G401.6 (cell line): ENCODE measurements around the gene BTNL9.
"Not testable (repeated sequence)": the region's sequence is repeated elsewhere in the genome, so short reads cannot be mapped to it uniquely, and the experiment has no call there.

ENCODE experiments used
- FAIRE-seq: peaks from 2 replicates; lab custom pipeline; 2012; peaks lifted over from hg19 to GRCh38; lab: Jason Lieb, UNC

The BTNL9 gene

DNA sequence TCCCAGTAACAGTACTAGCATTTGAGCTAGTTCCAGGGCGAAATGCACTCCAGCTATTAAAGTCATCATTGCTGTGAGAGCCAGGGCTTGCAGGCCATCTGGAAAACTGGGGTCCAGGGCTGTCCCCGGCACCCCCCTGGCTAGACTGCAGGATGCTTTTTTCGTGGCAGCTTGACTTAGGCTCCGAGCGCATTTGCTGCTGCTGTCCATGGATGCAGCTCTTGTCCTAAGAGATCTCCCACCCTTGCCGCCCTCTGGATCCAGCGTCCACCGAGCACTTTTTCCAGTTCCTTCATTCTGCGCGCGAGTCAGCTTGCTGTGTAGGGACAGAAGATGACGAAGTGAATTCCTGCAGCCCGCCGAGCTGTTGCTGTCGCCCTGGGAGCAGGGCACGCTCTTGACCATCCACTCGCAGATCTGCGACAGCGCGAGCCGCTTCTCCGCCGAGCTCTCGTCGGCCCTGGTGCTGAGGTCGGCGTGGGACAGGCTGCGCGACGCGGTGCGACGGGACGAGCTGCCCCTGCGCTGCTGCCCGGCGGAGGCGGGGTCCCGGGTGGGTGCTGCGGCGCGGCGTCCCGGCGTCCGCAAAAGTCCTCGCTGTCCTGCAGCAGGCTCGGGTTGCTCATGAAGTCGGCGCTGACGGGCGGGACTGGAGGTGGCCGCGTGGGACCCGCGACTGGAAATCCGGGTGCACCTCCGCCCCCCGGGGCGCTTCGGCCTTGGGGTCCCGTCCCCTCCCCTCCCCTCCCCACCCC, 60.2 kb downstream of the BTNL9 start:
- no peak for FAIRE-seq

- FAIRE-seq, result not testable (repeated sequence)
Observed at GRCh38 chr5:181101030-181101641, 61.1 kb downstream of the BTNL9 start.

- peak; percentile 100 for FAIRE-seq
Observed at GRCh38 chr5:181101930-181102674, 62.0 kb downstream of the BTNL9 start.

- not testable (repeated sequence) for FAIRE-seq
Observed at GRCh38 chr5:181104259-181104568, 64.1 kb downstream of the BTNL9 start.

DNA sequence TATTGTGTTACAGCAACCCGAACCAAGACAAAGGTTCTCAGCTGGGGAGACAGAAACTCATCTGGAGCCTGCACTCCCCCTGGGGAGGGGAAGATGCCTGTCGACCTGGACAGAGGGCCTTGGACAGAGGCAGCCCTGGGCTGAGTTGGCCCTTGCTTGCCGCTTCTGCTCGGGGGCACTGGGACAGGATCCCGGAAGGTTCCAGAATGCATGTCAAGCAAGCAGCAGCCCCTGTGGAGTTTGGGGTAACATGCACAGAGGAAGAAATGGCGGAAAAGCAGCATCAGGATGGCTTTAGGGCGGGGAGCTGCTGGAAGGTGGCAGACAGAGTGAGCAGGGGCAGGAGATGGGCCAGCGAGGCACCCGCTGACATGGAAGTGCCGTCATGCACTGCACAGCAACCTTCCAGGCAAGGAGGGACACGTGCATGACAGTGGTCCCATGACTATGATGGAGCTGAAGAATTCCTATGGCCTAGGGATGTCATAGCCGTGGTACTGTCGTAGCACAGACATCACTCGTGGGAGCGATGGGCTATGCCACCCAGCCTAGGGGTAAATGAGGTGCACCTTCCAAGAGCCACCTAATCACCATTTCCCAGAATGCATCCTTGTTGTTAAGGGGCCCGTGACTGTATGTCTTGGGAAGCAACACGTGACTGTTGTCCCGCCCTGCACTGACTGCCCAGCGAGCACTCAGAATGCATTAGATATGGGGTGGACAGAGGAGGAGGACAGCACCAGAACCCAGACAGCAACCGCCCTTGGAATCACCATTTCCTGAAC, 64.7 kb downstream of the BTNL9 start:
- not testable (repeated sequence) for FAIRE-seq

DNA sequence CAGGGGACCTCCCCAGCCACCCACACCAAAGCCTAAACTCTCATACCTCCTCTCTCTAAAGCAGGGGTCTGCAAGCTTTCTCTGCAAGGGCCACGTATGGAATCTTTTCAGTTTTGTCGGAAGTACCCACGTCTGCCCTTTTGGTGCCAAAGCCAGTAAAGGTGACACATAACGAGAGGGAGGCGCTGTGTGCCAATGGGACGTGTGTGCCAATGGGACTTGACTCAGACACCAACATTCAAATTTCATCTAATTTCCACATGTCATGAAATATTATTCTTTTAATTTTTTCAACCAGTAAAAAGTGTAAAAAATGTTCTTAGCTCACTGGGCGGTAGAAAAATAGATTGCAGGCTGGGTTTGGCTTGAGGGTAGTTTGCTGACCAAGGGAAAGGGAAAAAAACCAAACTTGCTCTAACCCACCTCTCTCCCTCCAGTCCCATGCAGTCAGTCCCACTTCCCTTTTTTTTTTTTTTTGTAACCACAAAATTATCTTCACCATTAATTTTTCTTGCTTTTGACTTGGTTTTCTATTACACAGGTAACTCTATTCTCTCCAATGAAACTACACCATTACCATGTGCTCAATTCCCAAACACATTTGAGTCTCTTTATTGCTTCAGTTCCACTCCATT, 65.4 kb downstream of the BTNL9 start:
- FAIRE-seq, result no peak

DNA sequence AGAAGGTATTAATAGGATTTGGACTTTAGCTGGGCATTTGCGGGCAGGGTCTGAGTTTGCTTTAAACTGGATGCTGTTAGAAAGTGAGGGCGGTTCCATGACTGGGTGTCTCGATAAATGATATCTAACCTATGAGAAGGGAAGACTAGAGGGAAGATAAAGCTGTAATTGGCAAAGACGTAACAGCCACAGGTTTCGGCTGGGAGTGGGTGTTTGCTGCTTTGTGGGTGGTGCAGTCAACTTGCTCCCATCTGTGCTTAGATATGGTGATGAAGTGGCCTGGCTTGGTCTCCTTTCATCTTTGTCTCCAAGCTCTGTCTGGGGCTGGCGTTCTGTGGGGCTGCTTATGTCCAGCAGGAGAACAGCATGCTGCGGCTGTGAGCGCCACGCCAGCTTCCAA, 67.6 kb downstream of the BTNL9 start:
- FAIRE-seq, result no peak

DNA sequence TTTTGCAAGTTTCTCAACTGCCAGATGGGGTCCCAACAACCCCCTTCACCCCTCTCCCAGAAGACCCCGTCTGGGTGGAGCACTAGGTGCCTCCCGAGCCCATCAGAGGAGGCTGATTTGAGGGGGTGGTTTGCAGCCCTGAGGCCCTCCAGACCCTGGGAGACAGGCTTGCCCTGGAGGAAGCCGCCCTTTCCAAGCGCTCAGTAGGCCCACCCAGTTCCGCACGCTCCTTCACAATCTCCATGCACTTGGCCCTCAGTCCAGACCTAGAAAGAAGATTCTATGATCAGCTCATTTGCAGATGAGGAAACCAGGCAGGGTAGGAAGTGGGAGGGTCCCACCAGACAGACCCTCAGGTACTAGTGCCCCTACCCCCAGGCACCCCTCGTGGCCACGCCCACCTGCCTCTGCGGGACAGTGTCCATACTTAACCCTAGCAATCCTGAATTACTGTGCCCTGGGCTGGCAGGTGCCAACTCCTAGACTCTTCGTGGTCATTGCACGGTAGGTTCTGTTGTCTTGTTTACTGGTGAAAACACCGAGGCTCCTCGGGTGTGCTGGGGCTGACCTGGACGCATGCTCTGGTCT, 68.6 kb downstream of the BTNL9 start:
- no peak for FAIRE-seq

GRCh38 chr5:181109489-181110013, 69.5 kb downstream of the BTNL9 start:
- no peak for FAIRE-seq

DNA sequence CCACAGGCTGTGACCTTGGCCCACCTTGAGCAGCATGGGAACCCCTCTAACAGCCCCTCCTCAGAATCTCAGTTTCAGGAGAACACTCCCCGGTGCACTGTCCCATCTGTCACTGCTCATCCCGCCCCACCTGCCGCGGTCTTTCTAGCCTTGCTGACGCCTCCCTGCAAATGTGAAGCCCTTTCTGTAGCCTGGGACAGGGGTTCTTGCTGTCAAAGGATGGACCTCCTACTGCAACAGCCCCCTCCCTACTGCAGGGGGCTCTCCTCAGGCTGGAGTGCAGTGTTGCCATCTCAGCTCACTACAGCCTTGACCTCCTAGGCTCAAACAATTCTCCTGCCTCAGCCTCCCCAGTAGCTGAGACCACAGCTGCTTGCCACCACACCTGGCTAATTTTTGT, 70.9 kb downstream of the BTNL9 start:
- FAIRE-seq, result no peak
